Esophagus muscularis mucosa (tissue), 3 donors: ENCODE measurements around the gene RNF168.

ENCODE experiments used
- POLR2A ChIP-seq: fragments of 450-650 bp; IDR thresholded peaks from one replicate; pipeline ENCODE4 v1.6.1; 2017; ENCODE audit warnings: antibody characterized with exemption, moderate library complexity, mild to moderate bottlenecking, low read depth
- POLR2AphosphoS5 ChIP-seq, 2 donors: sonication (generic); formaldehyde crosslinking; IDR thresholded peaks; one replicate each; pipeline ENCODE4 v1.6.1; 2017; ENCODE audit warnings: antibody characterized with exemption in 2 of 2
- TF ChIP-seq, protein P1 (sequence below), 3 experiments: fragments of 200-600 bp in 2 of 3; fragments of 450-650 bp in 1 of 3; sonication (generic) in 2 of 3; IDR thresholded peaks; one replicate each; pipeline ENCODE4 v1.5.1; 2017 to 2019; ENCODE audit warnings: antibody characterized with exemption in 3 of 3, mild to moderate bottlenecking in 2 of 3, moderate library complexity in 1 of 3

GRCh38 chr3:196506687-196507086 lies 3.1 kb upstream of the RNF168 start:
- TF ChIP-seq, protein P1, sequence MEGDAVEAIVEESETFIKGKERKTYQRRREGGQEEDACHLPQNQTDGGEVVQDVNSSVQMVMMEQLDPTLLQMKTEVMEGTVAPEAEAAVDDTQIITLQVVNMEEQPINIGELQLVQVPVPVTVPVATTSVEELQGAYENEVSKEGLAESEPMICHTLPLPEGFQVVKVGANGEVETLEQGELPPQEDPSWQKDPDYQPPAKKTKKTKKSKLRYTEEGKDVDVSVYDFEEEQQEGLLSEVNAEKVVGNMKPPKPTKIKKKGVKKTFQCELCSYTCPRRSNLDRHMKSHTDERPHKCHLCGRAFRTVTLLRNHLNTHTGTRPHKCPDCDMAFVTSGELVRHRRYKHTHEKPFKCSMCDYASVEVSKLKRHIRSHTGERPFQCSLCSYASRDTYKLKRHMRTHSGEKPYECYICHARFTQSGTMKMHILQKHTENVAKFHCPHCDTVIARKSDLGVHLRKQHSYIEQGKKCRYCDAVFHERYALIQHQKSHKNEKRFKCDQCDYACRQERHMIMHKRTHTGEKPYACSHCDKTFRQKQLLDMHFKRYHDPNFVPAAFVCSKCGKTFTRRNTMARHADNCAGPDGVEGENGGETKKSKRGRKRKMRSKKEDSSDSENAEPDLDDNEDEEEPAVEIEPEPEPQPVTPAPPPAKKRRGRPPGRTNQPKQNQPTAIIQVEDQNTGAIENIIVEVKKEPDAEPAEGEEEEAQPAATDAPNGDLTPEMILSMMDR (IDR thresholded peaks at IDR 0.05): no peak
- TF ChIP-seq POLR2AphosphoS5 (IDR thresholded peaks at IDR 0.05): no peak
- TF ChIP-seq POLR2A: no peak
